GM23248 (cell line): Measurements from ENCODE around the gene PPP6R2. TPM values are rescaled to one million over a fixed set of nuclear protein-coding genes. Genes with fewer than 3 reads are reported as not detected.
A peak's percentile ranks its signal among the peaks of the same experiment; 100 is the strongest.

Experiments
- DNase-seq: peaks from one replicate; pipeline ENCODE4 v3.0.0-alpha.2; 2015
- H2AFZ ChIP-seq: fragments of 200-600 bp; sonication (generic); 2 replicates; pipeline ENCODE4 v1.6.1; 2016; ENCODE audit warnings: antibody characterized with exemption
- H3F3A ChIP-seq: fragments of 200-600 bp; sonication (generic); 2 replicates; pipeline ENCODE4 v1.6.1; 2016; ENCODE audit warnings: mild to moderate bottlenecking, antibody characterized with exemption, mixed run types; ENCODE audit not compliant: insufficient read depth
- H3K27ac ChIP-seq: fragments of 200-600 bp; sonication (generic); 2 replicates; pipeline ENCODE4 v1.5.1; 2016; ENCODE audit warnings: mild to moderate bottlenecking
- H3K27me3 ChIP-seq: fragments of 200-600 bp; sonication (generic); replicated peaks from 2 replicates; pipeline ENCODE4 v1.6.1; 2016; ENCODE audit warnings: mild to moderate bottlenecking; ENCODE audit not compliant: insufficient read depth
- H3K36me3 ChIP-seq: fragments of 200-600 bp; sonication (generic); 2 replicates; pipeline ENCODE4 v1.6.1; 2016; ENCODE audit warnings: low read depth, mild to moderate bottlenecking
- H3K4me1 ChIP-seq: fragments of 200-600 bp; sonication (generic); 2 replicates; pipeline ENCODE4 v1.6.1; 2016; ENCODE audit warnings: mild to moderate bottlenecking; ENCODE audit not compliant: insufficient read depth
- H3K4me2 ChIP-seq: fragments of 200-600 bp; sonication (generic); one replicate; pipeline ENCODE4 v1.6.1; 2016; ENCODE audit warnings: mild to moderate bottlenecking; ENCODE audit not compliant: unreplicated experiment
- H3K4me3 ChIP-seq: fragments of 200-600 bp; sonication (generic); 2 replicates; pipeline ENCODE4 v1.5.1; 2016; ENCODE audit warnings: mild to moderate bottlenecking
- H3K79me2 ChIP-seq: fragments of 200-600 bp; sonication (generic); 2 replicates; pipeline ENCODE4 v1.6.1; 2016; ENCODE audit warnings: mild to moderate bottlenecking; ENCODE audit not compliant: insufficient read depth
- H3K9ac ChIP-seq: fragments of 200-600 bp; sonication (generic); 2 replicates; pipeline ENCODE4 v1.6.1; 2016; ENCODE audit warnings: mild to moderate bottlenecking
- H3K9me2 ChIP-seq: fragments of 200-600 bp; sonication (generic); 2 replicates; pipeline ENCODE4 v1.6.1; 2016; ENCODE audit warnings: mixed run types, mild to moderate bottlenecking, moderate library complexity; ENCODE audit not compliant: insufficient read depth
- H3K9me3 ChIP-seq: fragments of 200-600 bp; sonication (generic); one replicate; pipeline ENCODE4 v1.6.1; 2017; ENCODE audit warnings: low read depth
- H4K20me1 ChIP-seq: fragments of 200-600 bp; sonication (generic); 2 replicates; pipeline ENCODE4 v1.6.0; 2016; ENCODE audit not compliant: insufficient read depth
- EZH2 ChIP-seq: fragments of 200-600 bp; sonication (generic); IDR thresholded peaks from 2 replicates; pipeline ENCODE4 v1.6.1; 2018; ENCODE audit warnings: antibody characterized with exemption, mild to moderate bottlenecking; ENCODE audit not compliant: insufficient read depth, poor library complexity, severe bottlenecking
- EZH2phosphoT487 ChIP-seq: fragments of 200-600 bp; sonication (generic); IDR thresholded peaks from 2 replicates; pipeline ENCODE4 v1.6.1; 2018; ENCODE audit warnings: antibody characterized with exemption, moderate library complexity, mild to moderate bottlenecking, low read depth; ENCODE audit not compliant: insufficient read depth
- WGBS, 2 experiments: methylation state at CpG; one replicate each; pipeline ENCODE4 v1.1.6; 2015 to 2017; ENCODE audit warnings: low lambda C conversion rate in 2 of 2, low coverage in 1 of 2; ENCODE audit errors: missing lambda C conversion rate in 2 of 2; 5-methylcytosine and 5-hydroxymethylcytosine counted together
- in situ Hi-C: fragments of 300-500 bp; cut with MboI; formaldehyde crosslinking; loops from 2 replicates; pipeline ENCODE4 v1.15.0; 2020
- polyA plus RNA-seq: library from polyadenylated mRNA; unstranded; fragments of >200 nt; fragmentation: Nextera tagmentation; extraction: Ambion mirVana; gene quantifications from 2 replicates; pipeline ENCODE4 v1.2.1, GENCODE V29; 2016
- total RNA-seq: library from RNA; depleted of rRNA; stranded (reverse); fragments of >200 nt; shearing (Covaris generic); gene quantifications from 2 replicates; pipeline ENCODE4 v1.2.3, GENCODE V29; 2014

Gene PPP6R2
- total and polyA plus RNA-seq, 2 experiments from 2014 or later, result 22.2 to 58.4 TPM

GRCh38 chr22:50398831-50399648 is 55.9 kb downstream of the PPP6R2 start:
- no peaks in the 10 kb centered on the region for H3K4me1 ChIP-seq
- 87 to 89% methylated on average over 14 to 15 of the region's 15 CpGs for WGBS, 2 experiments
- H3K9me2 ChIP-seq, result no peaks in the 10 kb centered on the region
- H3K9ac ChIP-seq, result no peak overlapping the region
- in situ Hi-C loops, result no loop called here
- no peaks in the 10 kb centered on the region for H3K9me3 ChIP-seq
- H4K20me1 ChIP-seq, result no peaks in the 10 kb centered on the region
- no peak for DNase-seq
- no peak overlapping the region for H3K27ac ChIP-seq
- no peaks in the 10 kb centered on the region for H3K27me3 ChIP-seq
- no peaks in the 10 kb centered on the region for H3K36me3 ChIP-seq
- no peak overlapping the region for H2AFZ ChIP-seq
- no peak overlapping the region for H3K4me2 ChIP-seq
- H3K4me3 ChIP-seq, result no peak overlapping the region
- peaks cover 22% of the 10 kb centered on the region for H3K79me2 ChIP-seq
- TF ChIP-seq EZH2phosphoT487 (no peak), EZH2 (no peak)
- H3F3A ChIP-seq, result 0 out of 2 replicates have a peak, but pooled peaks cover 7% of the 10 kb centered on the region

GRCh38 chr22:50399751-50400331 is 56.7 kb downstream of the PPP6R2 start:
- Histone ChIP-seq H3K27ac (no peak overlapping the region), H2AFZ (no peak overlapping the region), H3K9me3 (no peaks in the 10 kb centered on the region), H3K4me2 (no peak overlapping the region), H3K79me2 (peaks cover 29% of the 10 kb centered on the region), H3K36me3 (no peaks in the 10 kb centered on the region), H3K4me3 (no peak overlapping the region), H3K27me3 (no peaks in the 10 kb centered on the region), H3K4me1 (no peaks in the 10 kb centered on the region), H3K9ac (no peak overlapping the region), H4K20me1 (no peaks in the 10 kb centered on the region), H3F3A (0 out of 2 replicates have a peak, but pooled peaks cover 7% of the 10 kb centered on the region), H3K9me2 (no peaks in the 10 kb centered on the region)
- in situ Hi-C loops, result no loop called here
- DNase-seq, result peak; percentile 52
- TF ChIP-seq EZH2 (no peak), EZH2phosphoT487 (no peak)
- WGBS, 2 experiments, result 82 to 86% methylated on average over 8 of the region's 8 CpGs

GRCh38 chr22:50400406-50400805 is 57.3 kb downstream of the PPP6R2 start:
- H3K9me3 ChIP-seq, result no peaks in the 10 kb centered on the region
- no peaks in the 10 kb centered on the region for H3K36me3 ChIP-seq
- H2AFZ ChIP-seq, result no peak overlapping the region
- H4K20me1 ChIP-seq, result no peaks in the 10 kb centered on the region
- no peak overlapping the region for H3K4me2 ChIP-seq
- H3K9me2 ChIP-seq, result no peaks in the 10 kb centered on the region
- DNase-seq, result no peak
- WGBS, 2 experiments, result 89% methylated on average over 4 of the region's 4 CpGs
- H3K79me2 ChIP-seq, result peaks cover 32% of the 10 kb centered on the region
- H3K9ac ChIP-seq, result no peak overlapping the region
- no peak overlapping the region for H3K4me3 ChIP-seq
- 0 out of 2 replicates have a peak, but pooled peaks cover 7% of the 10 kb centered on the region for H3F3A ChIP-seq
- in situ Hi-C loops, result no loop called here
- no peak overlapping the region for H3K27ac ChIP-seq
- no peaks in the 10 kb centered on the region for H3K4me1 ChIP-seq
- TF ChIP-seq EZH2phosphoT487, result no peak
- TF ChIP-seq EZH2, result no peak
- no peaks in the 10 kb centered on the region for H3K27me3 ChIP-seq

GRCh38 chr22:50400931-50401330 is 57.8 kb downstream of the PPP6R2 start:
- H3K9me2 ChIP-seq, result no peaks in the 10 kb centered on the region
- TF ChIP-seq EZH2phosphoT487, result no peak
- TF ChIP-seq EZH2, result no peak
- H2AFZ ChIP-seq, result no peak overlapping the region
- in situ Hi-C loops, result no loop called here
- 0 out of 2 replicates have a peak, but pooled peaks cover 7% of the 10 kb centered on the region for H3F3A ChIP-seq
- 94% methylated on average over 5 of the region's 5 CpGs for WGBS, 2 experiments
- H3K27me3 ChIP-seq, result no peaks in the 10 kb centered on the region
- H3K27ac ChIP-seq, result no peak overlapping the region
- no peaks in the 10 kb centered on the region for H3K4me1 ChIP-seq
- DNase-seq, result no peak
- H4K20me1 ChIP-seq, result no peaks in the 10 kb centered on the region
- no peak overlapping the region for H3K4me2 ChIP-seq
- no peaks in the 10 kb centered on the region for H3K36me3 ChIP-seq
- H3K4me3 ChIP-seq, result no peak overlapping the region
- peaks cover 29% of the 10 kb centered on the region for H3K79me2 ChIP-seq
- no peak overlapping the region for H3K9ac ChIP-seq
- H3K9me3 ChIP-seq, result no peaks in the 10 kb centered on the region
